Measurements from ENCODE around the gene ANKUB1.

Gene ANKUB1

DNA sequence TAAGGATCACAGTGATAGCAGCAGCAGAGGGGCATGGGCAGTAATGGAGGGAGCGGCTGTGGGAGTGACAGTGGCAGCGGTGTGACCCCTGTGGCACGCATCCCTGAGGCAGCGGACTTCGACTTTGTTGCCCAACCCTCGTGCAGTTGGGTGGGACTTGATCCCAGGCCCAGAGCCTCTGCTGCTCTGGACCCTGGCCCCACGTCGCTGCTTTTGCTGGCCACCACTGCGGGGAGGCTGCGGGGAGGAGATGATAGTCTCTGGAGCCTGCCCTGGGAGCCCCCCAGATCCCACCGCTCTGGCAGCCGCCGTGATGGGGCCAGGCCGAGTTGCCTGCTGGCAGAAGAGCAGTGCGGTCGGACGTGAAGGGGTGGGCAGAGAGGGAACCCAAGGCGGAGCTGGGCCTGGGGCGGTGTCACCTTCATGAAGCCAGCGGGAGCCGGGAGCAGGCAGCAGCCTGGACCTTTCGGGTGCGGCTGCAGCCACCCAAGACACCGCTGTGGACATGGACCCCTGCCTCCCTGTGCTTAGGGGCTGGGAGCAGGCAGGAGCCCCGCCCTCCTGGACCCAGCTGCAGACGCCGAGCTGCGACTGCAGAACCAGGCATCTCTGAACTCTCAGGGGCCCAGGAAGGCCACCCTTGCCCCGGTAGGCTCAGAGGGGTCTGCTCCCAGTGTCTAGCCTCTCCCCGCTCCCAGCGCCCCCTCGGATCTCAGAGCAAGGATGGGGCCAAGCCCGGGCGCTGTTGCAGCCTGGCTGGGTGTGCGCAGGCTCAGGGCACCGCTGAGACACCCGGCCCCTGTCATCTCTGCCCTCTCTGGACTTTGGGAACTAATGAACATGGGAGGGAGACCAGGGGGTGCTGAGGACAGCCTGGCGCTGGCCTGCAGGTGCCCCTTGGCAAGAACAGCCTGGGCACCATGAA is 78.4 kb downstream of the ANKUB1 start:
- no peak overlapping the region for H3K4me3 ChIP-seq (ENCODE audit: low read depth, low read length)

Data from iPS-11a (cell line).